ENCODE data around the gene SPIRE1.

Gene SPIRE1

DNA sequence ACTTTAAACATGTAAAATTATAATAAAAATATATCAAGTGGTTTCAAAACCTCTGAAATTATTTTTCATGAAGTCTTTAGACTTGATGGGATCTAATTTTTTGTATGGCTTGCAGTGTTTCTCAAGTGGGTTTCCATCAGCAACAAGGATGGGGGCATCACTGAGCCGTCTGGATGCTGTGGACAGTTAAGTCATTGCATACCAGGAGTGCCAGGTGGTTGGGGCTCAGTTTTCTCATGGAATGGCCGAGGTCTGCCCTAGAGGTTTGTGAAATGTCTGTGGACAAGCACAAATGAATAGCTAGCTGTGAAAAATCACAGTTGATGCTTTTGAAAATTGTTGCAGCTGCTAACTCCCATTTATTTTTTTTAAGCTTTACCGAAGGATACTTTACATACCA, 248.4 kb downstream of the SPIRE1 start:
- no peak for DNase-seq

DNA sequence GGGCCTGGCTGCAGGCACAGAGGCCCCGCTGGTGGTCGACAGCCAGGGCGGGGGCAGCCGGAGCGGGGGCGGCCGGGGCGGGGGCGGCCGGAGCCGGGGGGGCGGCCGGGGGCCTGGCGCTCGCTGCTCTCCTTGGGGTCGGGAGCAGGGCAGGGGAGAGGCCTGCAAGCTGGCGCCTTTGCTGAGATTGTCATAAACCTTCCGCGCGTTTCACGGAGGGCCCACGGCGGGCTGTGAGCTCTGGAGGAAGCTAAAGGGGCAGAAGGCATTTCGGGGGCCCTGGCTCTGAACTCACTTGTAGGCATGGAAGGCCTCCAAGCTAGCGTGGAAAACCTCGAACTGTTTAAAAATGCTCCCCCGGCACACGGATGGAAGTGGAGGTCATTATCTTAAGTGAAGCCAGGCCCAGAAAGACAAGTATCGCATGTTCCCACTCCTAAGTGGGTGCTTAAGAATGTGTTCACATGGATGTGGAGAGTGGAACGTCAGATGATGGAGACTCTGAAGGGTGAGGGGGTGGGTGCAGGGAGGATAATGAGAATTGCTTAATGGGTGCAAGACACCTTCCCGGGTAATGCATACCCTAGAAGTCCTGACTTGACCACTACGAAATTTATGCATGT, 249.5 kb downstream of the SPIRE1 start:
- DNase-seq = no peak

DNA sequence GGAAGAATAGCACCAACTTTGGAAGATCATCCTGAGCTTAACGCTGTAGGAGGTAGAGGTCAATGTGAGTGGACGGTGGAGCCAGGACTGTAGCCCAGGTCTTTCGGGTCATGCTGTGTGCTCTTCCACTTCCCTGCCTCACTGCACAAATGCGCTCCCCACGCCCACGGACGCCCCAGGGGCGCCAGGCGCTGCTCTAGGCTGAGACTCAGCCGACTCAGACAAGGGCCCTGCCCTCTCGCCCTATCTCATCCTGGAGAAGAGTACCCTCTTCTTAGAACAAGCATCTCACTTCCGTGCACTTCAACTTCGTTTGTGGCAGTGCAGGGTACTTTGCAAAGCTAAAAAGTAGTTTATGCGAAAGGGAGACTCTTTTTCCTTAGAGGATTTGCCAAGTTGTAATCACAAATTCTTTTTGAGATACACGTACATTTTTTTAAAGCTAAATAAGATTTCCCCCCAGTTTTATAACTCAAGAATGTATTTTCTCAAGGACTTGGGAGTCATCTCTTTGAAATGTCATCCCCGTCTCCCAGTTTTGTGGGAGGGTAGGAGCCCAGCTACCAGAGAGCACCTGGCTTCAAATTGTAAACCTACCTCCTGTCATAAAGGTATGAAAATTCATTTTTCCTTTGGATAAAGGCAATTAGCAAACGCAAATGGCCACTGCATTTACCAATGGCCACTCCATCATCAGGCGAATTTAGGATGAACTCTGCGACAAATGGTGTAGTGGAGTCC, 251.4 kb downstream of the SPIRE1 start:
- DNase-seq = no peak

DNA sequence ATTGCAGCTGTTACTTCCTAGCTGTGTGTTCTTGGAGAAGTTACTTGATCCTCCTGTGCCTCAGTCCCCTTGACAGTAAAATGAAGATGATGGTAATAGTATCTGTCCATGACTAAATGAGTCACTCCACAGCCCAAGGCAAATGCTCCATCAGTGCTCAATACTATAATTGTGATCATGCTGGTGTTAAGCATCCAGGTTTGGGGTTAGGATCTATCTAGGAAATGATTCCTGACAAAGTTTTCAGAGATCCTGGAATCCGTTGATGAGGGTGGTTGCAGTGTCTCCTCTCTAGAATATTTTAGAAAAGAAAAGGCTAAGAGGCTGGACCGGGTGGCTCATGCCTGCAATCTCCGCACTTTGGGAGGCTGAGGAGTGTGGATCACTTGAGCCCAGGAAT, 252.8 kb downstream of the SPIRE1 start:
- no peak for DNase-seq

DNA sequence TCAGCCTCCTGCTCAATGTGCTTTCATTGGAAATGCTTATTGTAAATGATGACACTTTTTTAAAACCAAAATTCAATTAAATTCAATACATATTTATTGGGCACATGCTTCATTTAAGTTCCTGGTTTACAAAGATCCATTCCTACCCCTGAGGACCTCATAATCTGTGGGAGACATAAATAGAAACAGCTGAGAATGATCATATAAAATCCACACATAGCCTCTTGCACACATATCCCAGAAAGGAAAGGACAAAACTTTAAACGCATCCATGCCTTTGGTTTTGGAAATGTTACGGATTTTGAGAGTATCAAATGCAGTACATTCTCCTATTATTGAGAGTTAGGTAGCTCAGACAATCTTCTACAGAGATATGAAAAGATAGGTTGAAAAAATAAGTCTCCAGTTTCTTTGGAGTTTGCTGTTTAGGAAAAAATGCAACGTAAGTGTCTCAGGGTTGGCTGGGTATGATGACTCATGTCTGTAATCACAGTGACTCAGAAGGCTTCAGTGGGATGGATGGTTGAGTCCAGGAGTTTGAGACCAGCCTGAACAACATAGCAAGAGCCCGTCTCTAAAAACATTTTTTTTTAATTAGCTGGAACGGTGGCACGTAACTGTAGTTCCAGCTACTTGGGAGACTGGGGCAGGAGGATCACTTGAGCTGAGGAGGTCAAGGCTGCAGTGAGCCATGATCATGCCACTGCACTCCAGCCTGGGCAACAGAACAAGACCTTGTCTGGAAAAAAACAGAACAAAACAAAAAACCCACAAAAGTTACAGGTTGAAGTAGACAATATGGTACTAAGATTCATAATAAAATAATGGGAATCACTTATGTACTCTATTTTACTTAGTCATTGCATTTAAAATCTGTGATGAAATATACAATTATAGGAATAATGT, 254.1 kb downstream of the SPIRE1 start:
- DNase-seq = no peak

DNA sequence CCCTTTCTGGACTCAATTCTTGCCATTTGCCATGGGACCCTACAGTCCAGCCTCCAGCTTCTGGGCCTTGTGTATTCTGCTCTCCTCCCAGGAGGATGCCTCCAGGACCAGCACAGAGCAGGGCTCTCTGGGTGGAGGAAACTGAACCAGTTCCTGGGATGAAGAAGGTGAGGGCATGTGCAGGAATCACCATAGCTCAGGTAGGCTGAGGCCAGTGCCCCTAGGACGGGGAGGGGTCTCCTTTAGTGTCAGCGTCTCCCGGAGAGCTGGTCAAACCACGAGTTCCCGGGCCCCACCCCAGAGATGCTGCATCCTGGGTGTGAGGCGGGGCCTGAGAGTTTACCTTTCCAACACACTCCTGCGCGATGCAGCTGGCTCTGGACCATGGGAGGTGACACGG, 256.0 kb downstream of the SPIRE1 start:
- DNase-seq = no peak

DNA sequence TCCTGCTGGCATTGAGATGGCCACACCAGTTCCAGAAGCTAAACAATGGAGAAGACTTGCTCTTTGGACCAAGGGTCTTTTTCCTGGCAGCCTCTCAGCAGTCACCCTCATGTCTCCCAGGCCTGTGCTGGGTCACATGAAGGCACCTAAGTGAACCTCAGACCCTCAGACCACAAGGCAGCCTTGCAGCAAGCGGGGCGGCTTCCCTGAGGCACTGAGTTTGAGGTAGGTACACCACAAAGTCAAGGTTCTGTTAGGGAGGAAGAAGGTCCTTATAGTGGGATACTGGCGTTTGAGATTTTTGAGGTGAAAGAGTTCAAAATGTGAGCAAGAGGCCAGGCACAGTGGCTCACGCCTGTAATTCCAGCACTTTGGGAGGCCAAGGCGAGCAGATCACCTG, 258.7 kb downstream of the SPIRE1 start:
- DNase-seq = no peak

DNA sequence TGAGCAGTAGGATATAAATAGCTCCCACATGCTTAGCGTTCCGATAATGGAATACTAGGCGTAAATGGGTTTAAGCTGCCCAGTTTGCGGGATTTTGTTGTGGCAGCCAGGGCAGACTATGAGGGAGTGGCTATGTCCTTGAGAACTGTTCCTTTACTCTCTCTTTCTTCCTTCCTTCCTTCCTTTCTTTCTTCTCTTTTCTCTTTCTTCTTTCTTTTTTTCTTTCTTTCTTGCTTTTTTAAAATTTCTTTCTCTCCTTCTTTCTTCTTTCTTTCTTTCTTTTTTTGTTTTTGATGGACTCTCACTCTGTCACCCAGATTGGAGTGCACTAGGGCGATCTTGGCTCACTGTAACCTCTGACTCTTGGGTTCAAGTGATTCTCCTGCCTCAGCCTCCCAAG, 259.3 kb downstream of the SPIRE1 start:
- DNase-seq = no peak

DNA sequence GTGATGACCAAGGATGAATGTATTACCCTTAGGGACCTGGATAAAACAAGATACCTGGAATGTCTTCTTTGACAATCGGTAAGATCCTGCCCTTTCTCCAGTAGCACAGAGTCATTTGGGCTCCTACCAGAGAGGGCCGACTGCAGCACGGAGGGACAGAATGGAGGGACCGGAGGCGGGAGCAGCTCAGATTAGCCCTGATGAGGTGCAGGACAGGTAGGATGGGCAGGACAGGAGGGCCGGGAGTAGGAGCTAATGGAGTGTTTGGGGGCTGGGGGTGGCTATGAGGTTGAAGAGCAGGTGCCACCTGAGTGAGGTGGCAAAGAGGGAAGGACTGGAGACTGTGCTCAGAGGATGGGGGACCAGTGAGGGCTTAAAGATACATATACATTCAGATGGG, 260.1 kb downstream of the SPIRE1 start:
- DNase-seq = no peak

DNA sequence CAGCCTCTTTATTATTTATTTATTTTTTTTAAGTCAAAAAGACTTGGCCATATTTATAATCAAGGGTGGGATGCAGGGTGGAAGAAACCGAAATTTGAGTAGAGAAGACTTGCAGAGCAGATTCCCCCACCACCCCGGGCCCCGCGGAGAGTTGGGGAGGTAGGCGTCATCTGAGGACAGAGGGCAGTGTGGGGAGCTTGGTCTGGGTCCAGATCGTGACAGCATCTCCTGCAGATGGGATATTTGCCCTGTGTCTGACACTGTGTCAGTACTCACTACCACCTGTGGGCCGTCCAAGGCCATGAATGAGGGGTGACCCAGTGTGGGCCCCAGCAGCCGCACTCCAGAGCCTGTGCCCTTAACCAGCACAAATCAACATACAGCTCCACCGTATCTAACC, 260.7 kb downstream of the SPIRE1 start:
- DNase-seq = no peak

Measured in activated gamma-delta T cell treated with Interleukin-2 at 50 U/mL for 16 hours (primary cell).